ENCODE data around the gene ENDOD1. TPM values are rescaled to one million over a fixed set of nuclear protein-coding genes. Genes with fewer than 3 reads are reported as not detected.
A peak's percentile ranks its signal among the peaks of the same experiment; 100 is the strongest.

Gene ENDOD1
- total and polyA plus RNA-seq, 2 donors (not counting 1 experiment from before 2014, with no cell fraction given), result 7.0 to 11.7 TPM

DNA sequence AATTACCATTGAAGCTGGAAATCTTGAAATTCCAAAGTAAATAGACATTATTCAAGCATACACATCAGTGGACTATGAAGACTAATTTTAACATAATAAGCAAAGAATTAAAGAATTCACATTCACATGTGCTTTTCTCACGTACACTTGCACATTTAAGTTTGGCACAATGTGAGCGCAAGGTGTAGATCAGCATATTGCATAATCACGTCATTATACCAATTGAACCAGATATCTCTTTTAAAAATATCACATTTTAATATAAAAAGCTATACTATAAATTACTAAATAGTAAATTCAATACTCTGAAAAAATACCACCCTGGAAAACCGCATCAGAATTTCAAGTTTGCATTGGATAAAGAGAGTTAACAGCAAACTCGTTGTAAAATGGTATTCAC is 80.6 kb downstream of the ENDOD1 start:
- H3K27ac Mint-ChIP-seq, result no peak overlapping the region
- no peaks in the 10 kb centered on the region for H3K27me3 Mint-ChIP-seq
- no peak overlapping the region for H3K4me3 Mint-ChIP-seq
- H3K27me3 ChIP-seq (replicated peaks in 1 of 4; ENCODE audit: control extremely low read depth in 1 of 4, control insufficient read depth in 3 of 4, insufficient read depth in 4 of 4, low read length in 3 of 4), result no peaks in the 10 kb centered on the region
- ATAC-seq (ENCODE audit: low read depth) (no peak), DNase-seq (no peak)
- peaks cover 12% of the 10 kb centered on the region for H3K4me1 Mint-ChIP-seq
- ChIA-PET POLR2A (no interaction called here), CTCF (interaction anchor here (1.1 to 1.5 kb wide), 3 partner anchors 14 to 535 kb away, joined by 3 to 4 read pairs (median 3); no protein-coding TSS in a partner anchor)
- H3K4me3 ChIP-seq (ENCODE audit: control extremely low read depth in 1 of 5, extremely low read depth in 1 of 5, insufficient read depth in 1 of 5, low read depth in 2 of 5, low read length in 4 of 5), result no peak overlapping the region
- no peak overlapping the region for H2AFZ ChIP-seq (ENCODE audit: insufficient read depth, low read depth, low read length, poor library complexity, severe bottlenecking)
- intact Hi-C loops (cut with micrococcal nuclease), result no loop called here
- no peaks in the 10 kb centered on the region for H4K20me1 ChIP-seq (ENCODE audit: control insufficient read depth, insufficient read depth, low read length, poor library complexity, severe bottlenecking)
- no peaks in the 10 kb centered on the region for H3K9me3 ChIP-seq (ENCODE audit: control extremely low read depth in 1 of 3, control insufficient read depth in 2 of 3, insufficient read depth in 1 of 3, low read length in 2 of 3)
- H3K4me1 ChIP-seq (ENCODE audit: control insufficient read depth in 2 of 2, insufficient read depth in 2 of 2, low read length in 2 of 2), result peaks cover 0 to 3% of the 10 kb centered on the region in 2 donors
- TF ChIP-seq, protein P1, sequence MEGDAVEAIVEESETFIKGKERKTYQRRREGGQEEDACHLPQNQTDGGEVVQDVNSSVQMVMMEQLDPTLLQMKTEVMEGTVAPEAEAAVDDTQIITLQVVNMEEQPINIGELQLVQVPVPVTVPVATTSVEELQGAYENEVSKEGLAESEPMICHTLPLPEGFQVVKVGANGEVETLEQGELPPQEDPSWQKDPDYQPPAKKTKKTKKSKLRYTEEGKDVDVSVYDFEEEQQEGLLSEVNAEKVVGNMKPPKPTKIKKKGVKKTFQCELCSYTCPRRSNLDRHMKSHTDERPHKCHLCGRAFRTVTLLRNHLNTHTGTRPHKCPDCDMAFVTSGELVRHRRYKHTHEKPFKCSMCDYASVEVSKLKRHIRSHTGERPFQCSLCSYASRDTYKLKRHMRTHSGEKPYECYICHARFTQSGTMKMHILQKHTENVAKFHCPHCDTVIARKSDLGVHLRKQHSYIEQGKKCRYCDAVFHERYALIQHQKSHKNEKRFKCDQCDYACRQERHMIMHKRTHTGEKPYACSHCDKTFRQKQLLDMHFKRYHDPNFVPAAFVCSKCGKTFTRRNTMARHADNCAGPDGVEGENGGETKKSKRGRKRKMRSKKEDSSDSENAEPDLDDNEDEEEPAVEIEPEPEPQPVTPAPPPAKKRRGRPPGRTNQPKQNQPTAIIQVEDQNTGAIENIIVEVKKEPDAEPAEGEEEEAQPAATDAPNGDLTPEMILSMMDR (IDR thresholded peaks at IDR 0.05), result no peak
- TF ChIP-seq EZH2 (IDR thresholded peaks at IDR 0.05; ENCODE audit: borderline replicate concordance, insufficient read depth, low read depth, low read length, poor library complexity, severe bottlenecking), result no peak
- H3K9ac ChIP-seq (ENCODE audit: low read length), result no peak overlapping the region
- H3K9me3 Mint-ChIP-seq (ENCODE audit: insufficient read depth), result no peaks in the 10 kb centered on the region
- peaks cover 14 to 43% of the 10 kb centered on the region in 2 experiments for H3K36me3 ChIP-seq (replicated peaks in 1 of 2; ENCODE audit: control extremely low read depth in 1 of 2, control insufficient read depth in 1 of 2, extremely low read depth in 1 of 2, insufficient read depth in 2 of 2, low read length in 1 of 2)
- H3K4me2 ChIP-seq (replicated peaks; ENCODE audit: low read depth, low read length, poor library complexity, severe bottlenecking), result no peak overlapping the region
- 88% methylated on average over 1 of the region's 5 CpGs for WGBS (ENCODE audit: insufficient coverage)
- no peaks in the 10 kb centered on the region for H3K79me2 ChIP-seq (ENCODE audit: control insufficient read depth, insufficient read depth, low read length)
- H3K27ac ChIP-seq (ENCODE audit: low read length in 2 of 2), result peak overlapping the region in 1 of 2 donors; percentile 25

GRCh38 chr11:95175818-95176380 is 86.3 kb downstream of the ENDOD1 start:
- CTCF ChIA-PET, result interaction anchor here (1.2 to 3.4 kb wide), 4 partner anchors 9 to 530 kb away, joined by 3 to 19 read pairs (median 5); no protein-coding TSS in a partner anchor
- H3K27ac Mint-ChIP-seq, result no peak overlapping the region

More at GRCh38 chr11:95175818-95176380, 86.3 kb downstream of the ENDOD1 start:
- no peaks in the 10 kb centered on the region for H3K9me3 ChIP-seq (ENCODE audit: control extremely low read depth in 1 of 3, control insufficient read depth in 2 of 3, insufficient read depth in 1 of 3, low read length in 2 of 3)
- no peak overlapping the region for H2AFZ ChIP-seq (ENCODE audit: insufficient read depth, low read depth, low read length, poor library complexity, severe bottlenecking)
- no peak for DNase-seq
- no peak overlapping the region for H3K27ac ChIP-seq (ENCODE audit: low read length in 2 of 2)
- no peaks in the 10 kb centered on the region for H3K4me1 ChIP-seq (ENCODE audit: control insufficient read depth in 2 of 2, insufficient read depth in 2 of 2, low read length in 2 of 2)
- H3K9me3 Mint-ChIP-seq (ENCODE audit: insufficient read depth), result no peaks in the 10 kb centered on the region
- no peaks in the 10 kb centered on the region for H3K79me2 ChIP-seq (ENCODE audit: control insufficient read depth, insufficient read depth, low read length)
- peaks cover 14 to 73% of the 10 kb centered on the region in 2 experiments for H3K36me3 ChIP-seq (replicated peaks in 1 of 2; ENCODE audit: control extremely low read depth in 1 of 2, control insufficient read depth in 1 of 2, extremely low read depth in 1 of 2, insufficient read depth in 2 of 2, low read length in 1 of 2)
- no peak overlapping the region for H3K4me3 Mint-ChIP-seq
- no peak for ATAC-seq (ENCODE audit: low read depth)
- POLR2A ChIA-PET, result no interaction called here
- H3K27me3 ChIP-seq (replicated peaks in 1 of 4; ENCODE audit: control extremely low read depth in 1 of 4, control insufficient read depth in 3 of 4, insufficient read depth in 4 of 4, low read length in 3 of 4), result no peaks in the 10 kb centered on the region
- H3K4me2 ChIP-seq (replicated peaks; ENCODE audit: low read depth, low read length, poor library complexity, severe bottlenecking), result no peak overlapping the region
- H4K20me1 ChIP-seq (ENCODE audit: control insufficient read depth, insufficient read depth, low read length, poor library complexity, severe bottlenecking), result no peaks in the 10 kb centered on the region
- 94% methylated on average over 4 of the region's 4 CpGs for WGBS (ENCODE audit: insufficient coverage)
- no peak overlapping the region for H3K9ac ChIP-seq (ENCODE audit: low read length)
- no peaks in the 10 kb centered on the region for H3K27me3 Mint-ChIP-seq
- TF ChIP-seq EZH2 (IDR thresholded peaks at IDR 0.05; ENCODE audit: borderline replicate concordance, insufficient read depth, low read depth, low read length, poor library complexity, severe bottlenecking), result no peak
- TF ChIP-seq, protein P1 (IDR thresholded peaks at IDR 0.05), result no peak
- intact Hi-C loops (cut with micrococcal nuclease), result loop anchor here (5.0 kb wide), 1 partner anchor 36 kb away; no protein-coding TSS in a partner anchor
- no peak overlapping the region for H3K4me3 ChIP-seq (ENCODE audit: control extremely low read depth in 1 of 5, extremely low read depth in 1 of 5, insufficient read depth in 1 of 5, low read depth in 2 of 5, low read length in 4 of 5)
- no peaks in the 10 kb centered on the region for H3K4me1 Mint-ChIP-seq

Measured in B cell (primary cell).